Measurements from ENCODE around the gene ITPR1. TPM values are rescaled to one million over a fixed set of nuclear protein-coding genes. Genes with fewer than 3 reads are reported as not detected.
A peak's percentile ranks its signal among the peaks of the same experiment; 100 is the strongest.

ITPR1 gene
- total and polyA plus RNA-seq, 5 donors from 2014 or later, result 6.9 to 97.5 (median 9.5) TPM

DNA sequence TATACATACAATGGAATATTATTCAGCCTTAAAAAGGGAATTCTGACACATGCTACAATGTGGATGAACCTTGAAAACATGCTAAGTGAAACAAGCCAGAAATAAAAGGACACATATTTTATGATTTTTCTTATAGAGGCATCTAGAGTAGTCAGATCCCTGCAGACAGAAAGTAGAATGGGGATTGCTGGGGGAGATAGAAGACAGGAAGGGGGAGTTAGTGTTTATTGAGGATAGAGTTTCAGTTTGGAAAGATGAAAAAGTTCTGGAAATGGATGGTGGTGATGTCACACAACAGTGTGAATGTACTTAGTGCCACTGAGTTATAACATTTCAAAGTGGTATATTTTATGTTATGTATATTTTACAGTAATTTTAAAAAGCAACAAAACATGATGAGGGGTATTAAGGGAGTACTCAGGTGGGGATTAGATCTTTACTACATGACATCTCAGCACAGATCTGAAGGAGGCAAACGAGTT is 4.7 kb downstream of the ITPR1 start:
- peak overlapping the region in 1 of 4 donors; percentile 66 for H3K4me3 Mint-ChIP-seq
- peak overlapping the region; percentile 24 to 89 (median 26) for H3K27ac Mint-ChIP-seq
- no peaks in the 10 kb centered on the region for H3K9me3 Mint-ChIP-seq
- Histone ChIP-seq H3K4me3 (ENCODE audit: low read depth, low read length) (no peak overlapping the region), H3K27ac (ENCODE audit: insufficient read depth, low read length, poor library complexity, severe bottlenecking) (no peak overlapping the region), H3K4me1 (ENCODE audit: control insufficient read depth, insufficient read depth, low read length, poor library complexity, severe bottlenecking) (peaks cover 33% of the 10 kb centered on the region), H3K27me3 (ENCODE audit: control insufficient read depth, insufficient read depth, low read length) (no peaks in the 10 kb centered on the region), H3K9me3 (ENCODE audit: control insufficient read depth in 2 of 2, low read length in 2 of 2) (no peaks in the 10 kb centered on the region), H3K36me3 (ENCODE audit: control insufficient read depth, insufficient read depth, low read length) (peaks cover 10% of the 10 kb centered on the region)
- H3K27me3 Mint-ChIP-seq, result peaks cover 2% of the 10 kb centered on the region
- DNase-seq, result no peak
- peaks cover 22 to 54% (median 36%) of the 10 kb centered on the region in 4 donors for H3K4me1 Mint-ChIP-seq
- ATAC-seq (ENCODE audit: low read depth in 2 of 2), result no peak
- H3K36me3 Mint-ChIP-seq, result peaks cover 30% of the 10 kb centered on the region

DNA sequence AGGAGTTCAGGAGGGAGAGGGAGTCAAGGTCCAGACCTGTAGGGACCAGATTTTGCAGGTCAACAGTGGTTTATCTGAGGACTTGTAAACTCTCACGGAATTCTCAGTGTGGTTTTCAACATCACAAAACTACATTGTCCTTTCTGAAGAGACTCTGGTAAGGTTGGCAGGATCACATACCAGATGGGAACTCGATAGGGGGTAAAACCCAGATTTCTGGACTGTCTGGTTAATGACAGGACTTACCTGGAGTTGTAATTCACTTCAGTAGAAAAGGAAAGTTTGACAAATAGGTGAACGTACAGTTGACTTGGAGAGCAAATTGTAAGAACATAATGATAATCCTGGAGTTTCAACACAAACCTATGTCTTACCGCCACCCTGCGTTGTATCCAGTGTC is 5.3 kb downstream of the ITPR1 start:
- Histone ChIP-seq H3K36me3 (ENCODE audit: control insufficient read depth, insufficient read depth, low read length) (peaks cover 10% of the 10 kb centered on the region), H3K9me3 (ENCODE audit: control insufficient read depth in 2 of 2, low read length in 2 of 2) (no peaks in the 10 kb centered on the region), H3K27ac (ENCODE audit: insufficient read depth, low read length, poor library complexity, severe bottlenecking) (no peak overlapping the region), H3K4me3 (ENCODE audit: low read depth, low read length) (no peak overlapping the region), H3K4me1 (ENCODE audit: control insufficient read depth, insufficient read depth, low read length, poor library complexity, severe bottlenecking) (peaks cover 31% of the 10 kb centered on the region), H3K27me3 (ENCODE audit: control insufficient read depth, insufficient read depth, low read length) (no peaks in the 10 kb centered on the region)
- peaks cover 30% of the 10 kb centered on the region for H3K36me3 Mint-ChIP-seq
- H3K9me3 Mint-ChIP-seq, result no peaks in the 10 kb centered on the region
- no peak for DNase-seq
- no peaks in the 10 kb centered on the region for H3K27me3 Mint-ChIP-seq
- ATAC-seq (ENCODE audit: low read depth in 2 of 2), result no peak
- H3K27ac Mint-ChIP-seq, result peak overlapping the region in 2 of 3 donors; percentile 26 to 89
- peak overlapping the region in 1 of 4 donors; percentile 66 for H3K4me3 Mint-ChIP-seq
- H3K4me1 Mint-ChIP-seq, result peaks cover 22 to 59% (median 37%) of the 10 kb centered on the region in 4 donors

DNA sequence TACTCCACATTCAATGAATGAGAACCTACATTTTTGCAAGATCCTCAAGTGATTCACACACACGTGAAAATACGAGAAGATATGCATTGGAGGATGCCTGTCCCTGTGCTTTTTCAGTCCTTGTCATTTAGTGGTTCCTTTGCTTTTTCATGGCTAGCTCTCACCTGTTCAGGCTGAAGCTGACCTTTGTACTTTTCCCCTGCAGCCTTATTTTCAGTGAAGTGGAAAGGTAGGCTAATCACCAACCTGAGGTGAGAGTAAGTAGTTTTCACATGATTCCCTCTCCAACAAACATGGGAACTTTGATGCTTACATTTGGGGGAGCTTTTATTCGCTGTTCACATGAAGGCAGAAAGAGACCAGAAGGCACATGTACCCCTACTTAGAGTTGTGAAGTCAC is 8.3 kb downstream of the ITPR1 start:
- Histone ChIP-seq H3K36me3 (ENCODE audit: control insufficient read depth, insufficient read depth, low read length) (peaks cover 10% of the 10 kb centered on the region), H3K9me3 (ENCODE audit: control insufficient read depth in 2 of 2, low read length in 2 of 2) (no peaks in the 10 kb centered on the region), H3K4me1 (ENCODE audit: control insufficient read depth, insufficient read depth, low read length, poor library complexity, severe bottlenecking) (peaks cover 20% of the 10 kb centered on the region), H3K27me3 (ENCODE audit: control insufficient read depth, insufficient read depth, low read length) (no peaks in the 10 kb centered on the region), H3K4me3 (ENCODE audit: low read depth, low read length) (no peak overlapping the region), H3K27ac (ENCODE audit: insufficient read depth, low read length, poor library complexity, severe bottlenecking) (no peak overlapping the region)
- ATAC-seq (ENCODE audit: low read depth in 2 of 2), result no peak
- Mint-ChIP-seq H3K4me1 (peaks cover 6 to 63% (median 33%) of the 10 kb centered on the region in 4 donors), H3K27me3 (no peaks in the 10 kb centered on the region), H3K4me3 (no peak overlapping the region), H3K27ac (no peak overlapping the region), H3K36me3 (peaks cover 27% of the 10 kb centered on the region), H3K9me3 (no peaks in the 10 kb centered on the region)
- DNase-seq, result no peak

DNA sequence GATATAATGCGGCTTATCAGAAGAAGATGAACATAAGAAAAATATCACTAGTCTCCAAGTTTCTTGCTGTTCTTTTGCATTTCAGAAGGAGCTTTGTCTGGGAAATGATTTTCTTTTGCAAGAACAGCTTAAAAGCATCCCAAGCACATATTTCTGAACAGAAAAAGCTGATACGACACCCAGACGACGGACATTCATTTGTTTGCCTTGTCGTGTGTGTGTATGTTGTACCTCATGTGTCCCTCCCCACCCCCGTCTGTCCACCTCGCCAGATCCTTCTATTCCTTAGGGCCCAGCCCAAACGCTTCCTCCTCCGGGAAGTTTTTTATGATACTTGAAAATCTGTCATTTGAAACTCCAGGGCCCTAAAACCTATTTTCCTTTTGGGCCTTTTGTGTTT is 8.8 kb downstream of the ITPR1 start:
- H3K27ac ChIP-seq (ENCODE audit: insufficient read depth, low read length, poor library complexity, severe bottlenecking), result no peak overlapping the region

DNA sequence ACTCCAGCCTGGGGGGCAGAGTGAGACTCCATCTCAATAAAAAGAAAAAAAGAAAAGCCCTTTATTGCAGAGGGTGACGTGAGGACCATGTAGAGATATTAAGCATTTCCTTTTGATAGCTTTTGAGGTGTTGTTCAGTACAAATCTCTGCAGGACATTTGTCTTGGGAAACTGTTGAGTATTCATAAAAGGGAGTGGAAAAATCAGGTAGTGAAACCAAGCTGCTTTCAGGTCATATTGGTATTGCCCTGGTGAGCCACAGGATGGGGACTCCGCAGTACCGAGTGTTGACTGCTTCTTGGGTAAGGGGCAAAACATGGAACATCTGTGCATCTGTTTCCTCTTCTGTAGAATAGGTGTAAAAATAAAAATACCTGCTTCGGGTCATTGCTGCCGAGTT is 9.9 kb downstream of the ITPR1 start:
- peaks cover 18% of the 10 kb centered on the region for H3K4me1 ChIP-seq (ENCODE audit: control insufficient read depth, insufficient read depth, low read length, poor library complexity, severe bottlenecking)
- Mint-ChIP-seq H3K4me1 (peaks cover 5 to 62% (median 27%) of the 10 kb centered on the region in 4 donors), H3K27me3 (no peaks in the 10 kb centered on the region), H3K4me3 (peak overlapping the region in 3 of 4 donors; percentile 8 to 55 (median 8)), H3K27ac (peak overlapping the region in 1 of 3 donors; percentile 94), H3K9me3 (no peaks in the 10 kb centered on the region), H3K36me3 (peaks cover 12% of the 10 kb centered on the region)
- H3K27ac ChIP-seq (ENCODE audit: insufficient read depth, low read length, poor library complexity, severe bottlenecking), result no peak overlapping the region
- H3K9me3 ChIP-seq (ENCODE audit: control insufficient read depth in 2 of 2, low read length in 2 of 2), result no peaks in the 10 kb centered on the region
- ATAC-seq (ENCODE audit: low read depth in 2 of 2) (no peak), DNase-seq (no peak)
- peaks cover 7% of the 10 kb centered on the region for H3K36me3 ChIP-seq (ENCODE audit: control insufficient read depth, insufficient read depth, low read length)
- H3K27me3 ChIP-seq (ENCODE audit: control insufficient read depth, insufficient read depth, low read length), result no peaks in the 10 kb centered on the region
- no peak overlapping the region for H3K4me3 ChIP-seq (ENCODE audit: low read depth, low read length)

More for the DNA sequence above, 8.8 kb downstream of the ITPR1 start:
- Histone ChIP-seq H3K9me3 (ENCODE audit: control insufficient read depth in 2 of 2, low read length in 2 of 2) (no peaks in the 10 kb centered on the region), H3K4me1 (ENCODE audit: control insufficient read depth, insufficient read depth, low read length, poor library complexity, severe bottlenecking) (peaks cover 18% of the 10 kb centered on the region), H3K4me3 (ENCODE audit: low read depth, low read length) (no peak overlapping the region), H3K36me3 (ENCODE audit: control insufficient read depth, insufficient read depth, low read length) (peaks cover 10% of the 10 kb centered on the region), H3K27me3 (ENCODE audit: control insufficient read depth, insufficient read depth, low read length) (no peaks in the 10 kb centered on the region)
- H3K4me3 Mint-ChIP-seq, result no peak overlapping the region
- ATAC-seq (ENCODE audit: low read depth in 2 of 2) (no peak), DNase-seq (no peak)
- peaks cover 22% of the 10 kb centered on the region for H3K36me3 Mint-ChIP-seq
- peak overlapping the region in 1 of 3 donors; percentile 86 for H3K27ac Mint-ChIP-seq
- H3K9me3 Mint-ChIP-seq, result no peaks in the 10 kb centered on the region
- H3K4me1 Mint-ChIP-seq, result peaks cover 5 to 60% (median 31%) of the 10 kb centered on the region in 4 donors
- H3K27me3 Mint-ChIP-seq, result no peaks in the 10 kb centered on the region

DNA sequence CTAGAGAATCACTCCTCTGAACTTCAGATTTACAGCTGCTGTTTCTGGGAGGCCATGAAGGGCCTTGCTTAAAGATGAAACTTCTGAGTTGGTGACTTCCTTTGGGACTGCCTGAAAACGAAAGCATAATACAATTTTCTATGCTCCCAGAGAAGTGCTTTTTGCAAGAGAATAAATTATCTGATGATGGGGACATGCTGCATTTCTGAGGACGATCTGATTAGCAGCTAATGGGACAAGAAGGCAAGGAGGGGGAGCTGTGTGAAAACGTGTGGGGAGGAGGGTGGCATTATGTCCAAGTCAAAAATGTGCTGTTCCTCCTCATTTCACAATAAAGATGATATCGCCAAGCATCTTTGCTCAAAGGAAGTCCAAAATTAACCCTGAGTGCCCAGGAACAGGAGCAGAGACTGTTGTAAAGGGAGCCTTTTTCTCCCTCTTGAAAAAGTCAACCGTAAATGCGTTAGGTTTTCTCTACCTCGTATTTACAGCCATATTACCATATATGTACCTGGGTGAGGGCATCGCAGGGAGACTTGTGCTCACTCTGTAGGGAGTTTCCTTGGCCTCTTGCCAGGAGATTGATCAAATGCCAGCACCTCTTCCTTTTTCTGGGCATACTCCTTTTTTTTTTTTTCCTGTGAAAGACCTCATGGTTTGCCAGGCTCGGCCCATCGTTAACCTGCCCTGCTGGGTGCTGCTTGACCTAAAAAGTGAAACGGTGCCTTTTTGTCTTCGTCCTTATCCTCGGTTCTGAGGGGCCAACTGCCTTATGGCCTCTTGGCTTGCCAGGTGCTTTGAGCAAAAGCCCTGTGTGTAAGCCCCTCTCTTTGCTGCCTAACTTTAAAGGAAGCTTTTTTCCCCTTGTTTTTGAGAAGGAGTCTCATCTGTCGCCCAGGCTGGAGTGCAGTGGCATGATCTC is 11.5 kb downstream of the ITPR1 start:
- Mint-ChIP-seq H3K27me3 (no peaks in the 10 kb centered on the region), H3K4me1 (peaks cover 5 to 59% (median 27%) of the 10 kb centered on the region in 4 donors), H3K27ac (peak overlapping the region; percentile 93 to 99 (median 94)), H3K36me3 (peaks cover 15% of the 10 kb centered on the region), H3K9me3 (no peaks in the 10 kb centered on the region), H3K4me3 (peak overlapping the region; percentile 0 to 92 (median 50))
- H3K27me3 ChIP-seq (ENCODE audit: control insufficient read depth, insufficient read depth, low read length), result no peaks in the 10 kb centered on the region
- peak overlapping the region; percentile 72 for H3K27ac ChIP-seq (ENCODE audit: insufficient read depth, low read length, poor library complexity, severe bottlenecking)
- no peaks in the 10 kb centered on the region for H3K9me3 ChIP-seq (ENCODE audit: control insufficient read depth in 2 of 2, low read length in 2 of 2)
- H3K4me1 ChIP-seq (ENCODE audit: control insufficient read depth, insufficient read depth, low read length, poor library complexity, severe bottlenecking), result peaks cover 18% of the 10 kb centered on the region
- peaks cover 7% of the 10 kb centered on the region for H3K36me3 ChIP-seq (ENCODE audit: control insufficient read depth, insufficient read depth, low read length)
- DNase-seq (peak; percentile 25 to 61 (median 37)), ATAC-seq (ENCODE audit: low read depth in 2 of 2) (peak; percentile 65 to 70)
- H3K4me3 ChIP-seq (ENCODE audit: low read depth, low read length), result peak overlapping the region; percentile 89

DNA sequence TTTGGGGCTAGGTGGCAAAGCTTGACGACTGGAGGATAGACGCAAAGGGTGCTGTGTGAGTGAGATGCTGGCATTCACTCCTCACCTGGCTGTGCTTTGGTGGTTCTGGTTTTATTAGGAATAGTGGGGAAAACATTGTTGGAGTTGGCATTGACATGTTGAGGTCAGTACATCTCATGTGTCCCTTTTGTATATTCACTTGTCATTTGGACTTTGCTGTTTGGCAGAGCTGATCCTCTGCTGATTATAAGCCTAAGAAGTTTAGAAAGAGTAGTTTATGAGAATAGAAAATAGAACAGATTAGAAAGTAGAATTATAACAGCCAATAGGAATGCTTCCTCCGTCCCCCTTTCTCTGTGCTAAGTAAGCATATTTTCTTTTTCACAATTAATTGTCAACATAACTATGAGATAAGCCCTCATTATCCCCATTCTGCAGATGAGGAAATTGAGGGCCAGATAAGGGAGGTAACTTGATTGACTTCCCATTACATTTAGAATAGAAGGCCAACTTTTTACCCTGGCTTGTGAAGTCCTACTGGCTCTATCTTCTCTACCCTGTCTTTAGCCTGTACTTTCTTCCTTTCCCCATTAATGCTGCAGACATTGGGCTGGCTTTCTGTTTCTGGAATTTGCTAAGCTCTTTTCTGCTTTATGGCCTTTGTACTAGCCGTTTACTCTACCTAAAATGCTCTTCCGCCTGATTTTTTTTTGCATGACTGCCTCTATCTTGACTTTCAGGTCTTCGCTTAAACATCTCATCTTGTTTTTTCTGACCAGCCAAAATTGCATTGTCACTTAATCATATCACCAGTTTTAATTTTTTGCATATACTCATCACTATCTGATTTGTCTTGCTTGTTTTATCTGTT is 12.8 kb downstream of the ITPR1 start:
- no peak overlapping the region for H3K27ac ChIP-seq (ENCODE audit: insufficient read depth, low read length, poor library complexity, severe bottlenecking)
- H3K27me3 ChIP-seq (ENCODE audit: control insufficient read depth, insufficient read depth, low read length), result no peaks in the 10 kb centered on the region
- Mint-ChIP-seq H3K36me3 (peaks cover 17% of the 10 kb centered on the region), H3K27ac (peak overlapping the region; percentile 81 to 99 (median 94)), H3K4me1 (peaks cover 5 to 60% (median 31%) of the 10 kb centered on the region in 4 donors), H3K9me3 (no peaks in the 10 kb centered on the region), H3K4me3 (peak overlapping the region; percentile 31 to 77 (median 54)), H3K27me3 (no peaks in the 10 kb centered on the region)
- H3K36me3 ChIP-seq (ENCODE audit: control insufficient read depth, insufficient read depth, low read length), result peaks cover 7% of the 10 kb centered on the region
- ATAC-seq (ENCODE audit: low read depth in 2 of 2) (no peak), DNase-seq (no peak)
- no peaks in the 10 kb centered on the region for H3K9me3 ChIP-seq (ENCODE audit: control insufficient read depth in 2 of 2, low read length in 2 of 2)
- H3K4me1 ChIP-seq (ENCODE audit: control insufficient read depth, insufficient read depth, low read length, poor library complexity, severe bottlenecking), result peaks cover 18% of the 10 kb centered on the region
- peak overlapping the region; percentile 13 for H3K4me3 ChIP-seq (ENCODE audit: low read depth, low read length)
